PC-9 (cell line): ENCODE measurements around the gene AHCYL2.
A peak's percentile ranks its signal among the peaks of the same experiment; 100 is the strongest.

ENCODE experiments used
- EZH2 ChIP-seq: fragments of 200-600 bp; sonication (generic); IDR thresholded peaks from 2 replicates; pipeline ENCODE4 v1.8.0; 2017; ENCODE audit warnings: antibody characterized with exemption, low read depth
- TF ChIP-seq, protein P1 (sequence below): fragments of 200-600 bp; sonication (generic); conservative IDR thresholded peaks from 2 replicates; pipeline ENCODE4 v1.6.1; 2017; ENCODE audit warnings: mixed run types, antibody characterized with exemption, mild to moderate bottlenecking, moderate library complexity

DNA sequence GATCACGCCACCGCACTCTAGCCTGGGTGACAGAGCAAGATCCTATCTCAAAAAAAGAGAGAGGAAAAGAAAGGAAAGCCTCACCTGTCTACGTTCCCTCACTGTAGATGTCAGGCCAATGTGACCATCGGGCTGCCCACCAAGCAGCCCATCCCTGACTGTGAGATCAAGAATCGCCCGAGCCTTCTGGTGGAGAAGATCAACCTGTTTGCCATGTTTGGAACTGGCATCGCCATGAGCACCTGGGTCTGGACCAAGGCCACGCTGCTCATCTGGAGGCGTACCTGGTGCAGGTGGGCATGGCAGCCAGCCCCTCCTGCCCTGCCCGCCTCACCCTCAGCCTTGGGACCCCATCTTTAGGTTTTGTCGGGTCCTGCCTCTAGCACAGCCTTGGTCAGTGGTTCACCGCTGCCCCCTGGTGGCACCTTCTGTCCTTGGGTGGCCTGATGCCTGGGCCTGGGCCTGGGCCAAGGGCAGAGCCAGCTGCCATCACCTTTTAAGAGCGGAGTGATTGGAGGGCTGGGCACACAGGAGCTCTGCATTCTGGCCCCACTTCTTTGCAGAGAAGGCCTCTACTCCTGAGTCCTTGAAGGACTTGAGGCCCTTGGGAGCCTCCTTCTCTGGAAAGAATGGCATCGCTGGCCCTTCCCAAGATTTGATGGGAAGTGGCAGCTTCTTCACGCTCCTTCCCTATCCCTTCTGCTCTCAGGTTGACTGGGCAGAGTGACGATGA is 14.4 kb upstream of the AHCYL2 start:
- TF ChIP-seq, protein P1, sequence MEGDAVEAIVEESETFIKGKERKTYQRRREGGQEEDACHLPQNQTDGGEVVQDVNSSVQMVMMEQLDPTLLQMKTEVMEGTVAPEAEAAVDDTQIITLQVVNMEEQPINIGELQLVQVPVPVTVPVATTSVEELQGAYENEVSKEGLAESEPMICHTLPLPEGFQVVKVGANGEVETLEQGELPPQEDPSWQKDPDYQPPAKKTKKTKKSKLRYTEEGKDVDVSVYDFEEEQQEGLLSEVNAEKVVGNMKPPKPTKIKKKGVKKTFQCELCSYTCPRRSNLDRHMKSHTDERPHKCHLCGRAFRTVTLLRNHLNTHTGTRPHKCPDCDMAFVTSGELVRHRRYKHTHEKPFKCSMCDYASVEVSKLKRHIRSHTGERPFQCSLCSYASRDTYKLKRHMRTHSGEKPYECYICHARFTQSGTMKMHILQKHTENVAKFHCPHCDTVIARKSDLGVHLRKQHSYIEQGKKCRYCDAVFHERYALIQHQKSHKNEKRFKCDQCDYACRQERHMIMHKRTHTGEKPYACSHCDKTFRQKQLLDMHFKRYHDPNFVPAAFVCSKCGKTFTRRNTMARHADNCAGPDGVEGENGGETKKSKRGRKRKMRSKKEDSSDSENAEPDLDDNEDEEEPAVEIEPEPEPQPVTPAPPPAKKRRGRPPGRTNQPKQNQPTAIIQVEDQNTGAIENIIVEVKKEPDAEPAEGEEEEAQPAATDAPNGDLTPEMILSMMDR, result peak; percentile 84
- no peak for TF ChIP-seq EZH2
